Neural cell (in vitro differentiated cells): ENCODE results near the gene KCNJ12. TPM values are rescaled to one million over a fixed set of nuclear protein-coding genes. Genes with fewer than 3 reads are reported as not detected.

Source experiments
- H2AFZ ChIP-seq: fragments of 200-600, 300-800 bp; sonication (generic), shearing (Covaris generic); 2 replicates; pipeline ENCODE4 v1.6.0; 2014; ENCODE audit warnings: low read depth, mild to moderate bottlenecking, antibody characterized with exemption, low read length, moderate library complexity
- H3F3A ChIP-seq: fragments of 200-600 bp; shearing (Covaris generic); 2 replicates; pipeline ENCODE4 v1.6.1; 2016; ENCODE audit warnings: mild to moderate bottlenecking, moderate library complexity, mixed read lengths, antibody characterized with exemption, low read length; ENCODE audit not compliant: insufficient read depth, poor library complexity, severe bottlenecking
- H3K27ac ChIP-seq: fragments of 200-600, 300-800 bp; sonication (generic), shearing (Covaris generic); 2 replicates; pipeline ENCODE4 v1.5.1; 2014; ENCODE audit warnings: mild to moderate bottlenecking, low read length, moderate library complexity
- H3K27me3 ChIP-seq: fragments of 300-800, 200-600 bp; sonication (generic), shearing (Covaris generic); 2 replicates; pipeline ENCODE4 v1.6.0; 2014; ENCODE audit warnings: mild to moderate bottlenecking, low read depth, low read length, moderate library complexity; ENCODE audit not compliant: insufficient read depth
- H3K36me3 ChIP-seq: fragments of 300-800, 200-600 bp; sonication (generic), shearing (Covaris generic); 2 replicates; pipeline ENCODE4 v1.5.1; 2014; ENCODE audit warnings: mild to moderate bottlenecking, antibody characterized with exemption, low read length, moderate library complexity; ENCODE audit not compliant: insufficient read depth
- H3K4me2 ChIP-seq: fragments of 300-800, 200-600 bp; sonication (generic), shearing (Covaris generic); 2 replicates; pipeline ENCODE4 v1.6.0; 2014; ENCODE audit warnings: mild to moderate bottlenecking, low read length
- H3K4me3 ChIP-seq: fragments of 300-800, 200-600 bp; sonication (generic), shearing (Covaris generic); 2 replicates; pipeline ENCODE4 v1.5.1; 2014; ENCODE audit warnings: mild to moderate bottlenecking, low read length, moderate library complexity
- H3K79me2 ChIP-seq: fragments of 200-600 bp; shearing (Covaris generic); replicated peaks from 2 replicates; pipeline ENCODE4 v1.6.0; 2014; ENCODE audit warnings: mild to moderate bottlenecking, low read length, moderate library complexity; ENCODE audit not compliant: insufficient read depth
- H3K9ac ChIP-seq: fragments of 300-800, 200-600 bp; sonication (generic), shearing (Covaris generic); 2 replicates; pipeline ENCODE4 v1.6.1; 2016; ENCODE audit warnings: mild to moderate bottlenecking, low read length, mixed read lengths
- H3K9me2 ChIP-seq: fragments of 200-600 bp; shearing (Covaris generic); 2 replicates; pipeline ENCODE4 v1.6.1; 2016; ENCODE audit warnings: mild to moderate bottlenecking, low read length, mixed read lengths; ENCODE audit not compliant: insufficient read depth
- H3K9me3 ChIP-seq: fragments of 200-600, 300-800 bp; sonication (generic), shearing (Covaris generic); 2 replicates; pipeline ENCODE4 v1.6.1; 2016; ENCODE audit warnings: mild to moderate bottlenecking, mixed run types, low read length, moderate library complexity, mixed read lengths
- H4K20me1 ChIP-seq: fragments of 200-600 bp; shearing (Covaris generic); 2 replicates; pipeline ENCODE4 v1.6.1; 2016; ENCODE audit warnings: mild to moderate bottlenecking, mixed run types; ENCODE audit not compliant: insufficient read depth
- CTCF ChIP-seq: fragments of 450-650 bp; IDR thresholded peaks from 2 replicates; pipeline ENCODE4 v1.5.1; 2014; ENCODE audit warnings: antibody characterized with exemption, mild to moderate bottlenecking, moderate library complexity; ENCODE audit not compliant: poor library complexity, severe bottlenecking
- EP300 ChIP-seq: fragments of 450-650 bp; conservative IDR thresholded peaks from 2 replicates; pipeline ENCODE4 v1.6.1; 2014; ENCODE audit warnings: antibody characterized with exemption, mild to moderate bottlenecking, moderate library complexity; ENCODE audit not compliant: poor library complexity, severe bottlenecking
- EZH2 ChIP-seq: fragments of 200-600, 300-800 bp; shearing (Covaris generic), sonication (generic); IDR thresholded peaks from 2 replicates; pipeline ENCODE4 v1.6.1; 2014; ENCODE audit warnings: antibody characterized with exemption, low read length, borderline replicate concordance, mild to moderate bottlenecking; ENCODE audit not compliant: insufficient read depth, poor library complexity, severe bottlenecking
- MXI1 ChIP-seq: fragments of 450-650 bp; conservative IDR thresholded peaks from 2 replicates; pipeline ENCODE4 v1.6.1; 2014; ENCODE audit warnings: antibody characterized with exemption, mild to moderate bottlenecking; ENCODE audit not compliant: poor library complexity, severe bottlenecking
- POLR2AphosphoS5 ChIP-seq: IDR thresholded peaks from 2 replicates; pipeline ENCODE4 v1.6.1; 2012
- RAD21 ChIP-seq: fragments of 450-650 bp; conservative IDR thresholded peaks from 2 replicates; pipeline ENCODE4 v1.6.1; 2014; ENCODE audit warnings: antibody characterized with exemption, mild to moderate bottlenecking, moderate library complexity
- REST ChIP-seq: IDR thresholded peaks from 2 replicates; pipeline ENCODE4 v1.6.1; 2012; ENCODE audit warnings: borderline replicate concordance
- SMC3 ChIP-seq: fragments of 450-650 bp; conservative IDR thresholded peaks from 2 replicates; pipeline ENCODE4 v1.6.1; 2014; ENCODE audit warnings: antibody characterized with exemption, mild to moderate bottlenecking, moderate library complexity; ENCODE audit not compliant: poor library complexity
- TAF1 ChIP-seq: IDR thresholded peaks from 2 replicates; pipeline ENCODE4 v1.6.1; 2012; ENCODE audit warnings: low read depth
- polyA plus RNA-seq: library from polyadenylated mRNA; depleted of rRNA; stranded (reverse); fragments of >200 nt; gene quantifications from 2 replicates; pipeline ENCODE4 v1.2.3, GENCODE V29; 2014

The KCNJ12 gene
- polyA plus RNA-seq, 1 donor from 2014 or later = 1.3 TPM

- Histone ChIP-seq H3K27ac (no peak overlapping the region), H3K4me2 (no peak overlapping the region), H4K20me1 (no peaks in the 10 kb centered on the region), H3K36me3 (no peaks in the 10 kb centered on the region), H3K79me2 (no peaks in the 10 kb centered on the region), H3F3A (no peaks in the 10 kb centered on the region), H2AFZ (no peak overlapping the region), H3K4me3 (no peak overlapping the region), H3K9me3 (no peaks in the 10 kb centered on the region), H3K9ac (no peak overlapping the region), H3K27me3 (no peaks in the 10 kb centered on the region), H3K9me2 (no peaks in the 10 kb centered on the region)
- TF ChIP-seq TAF1 (no peak), CTCF (no peak), MXI1 (no peak), REST (no peak), SMC3 (no peak), POLR2AphosphoS5 (no peak), EZH2 (no peak), EP300 (no peak), RAD21 (no peak)
These were observed 14.1 kb downstream of the KCNJ12 start for GRCh38 chr17:21390294-21390693.

GRCh38 chr17:21392266-21392665 is 16.1 kb downstream of the KCNJ12 start:
- Histone ChIP-seq H3K36me3 (no peaks in the 10 kb centered on the region), H3K9me3 (no peaks in the 10 kb centered on the region), H3K27ac (no peak overlapping the region), H3F3A (no peaks in the 10 kb centered on the region), H3K9ac (no peak overlapping the region), H3K9me2 (no peaks in the 10 kb centered on the region), H3K27me3 (no peaks in the 10 kb centered on the region), H2AFZ (no peak overlapping the region), H4K20me1 (no peaks in the 10 kb centered on the region), H3K4me2 (no peak overlapping the region), H3K79me2 (no peaks in the 10 kb centered on the region), H3K4me3 (no peak overlapping the region)
- no peak for TF ChIP-seq EZH2
- TF ChIP-seq SMC3 = no peak
- TF ChIP-seq EP300 = no peak
- no peak for TF ChIP-seq POLR2AphosphoS5
- TF ChIP-seq CTCF = no peak
